ENCODE measurements around the gene GALNT16.
"Not testable (repeated sequence)": the region's sequence is repeated elsewhere in the genome, so short reads cannot be mapped to it uniquely, and the experiment has no call there.

Gene GALNT16

GRCh38 chr14:69259527-69260189, at the start of gene GALNT16:
TSS of gene GALNT16 (plus strand) at chr14:69260158. CDS start at chr14:69260291, 133 bp downstream.
- no peak for DNase-seq (ENCODE audit: low read depth, low spot score)

GRCh38 chr14:69214393-69214792, 45.6 kb upstream of the GALNT16 start:
- DNase-seq (ENCODE audit: low read depth, low spot score): no peak

DNA sequence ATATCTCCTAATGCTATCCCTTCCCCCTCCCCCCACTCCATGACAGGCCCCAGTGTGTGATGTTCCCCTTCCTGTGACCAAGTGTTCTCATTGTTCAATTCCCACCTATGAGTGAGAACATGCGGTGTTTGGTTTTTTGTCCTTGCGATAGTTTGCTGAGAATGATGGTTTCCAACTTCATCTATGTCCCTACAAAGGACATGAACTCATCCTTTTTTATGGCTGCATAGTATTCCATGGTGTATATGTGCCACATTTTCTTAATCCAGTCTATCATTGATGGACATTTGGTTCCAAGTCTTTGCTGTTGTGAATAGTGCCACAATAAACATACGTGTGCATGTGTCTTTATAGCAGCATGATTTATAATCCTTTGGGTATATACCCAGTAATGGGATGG, 42.3 kb upstream of the GALNT16 start:
- DNase-seq (ENCODE audit: low read depth, low spot score): not testable (repeated sequence)

- DNase-seq (ENCODE audit: low read depth, low spot score): no peak
Measured at GRCh38 chr14:69224946-69225345, 35.0 kb upstream of the GALNT16 start.

DNA sequence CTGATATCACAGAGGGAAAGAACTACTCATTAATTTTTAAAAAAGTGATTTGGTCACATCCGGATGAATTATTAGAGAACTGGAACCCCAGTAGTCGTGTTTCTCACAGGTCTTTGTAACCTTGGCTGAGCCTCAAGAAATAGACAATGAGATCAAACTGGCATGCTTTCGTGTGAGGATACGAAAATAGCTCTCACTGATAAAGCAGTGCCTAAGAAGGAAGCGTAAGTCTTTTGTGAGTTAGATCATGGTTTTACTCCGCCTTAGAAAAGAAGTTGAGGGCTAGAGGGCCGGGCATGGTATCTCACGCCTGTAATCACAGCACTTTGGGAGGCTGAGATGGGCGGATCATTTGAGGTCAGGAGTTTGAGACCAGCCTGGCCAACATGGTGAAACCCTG, 33.8 kb upstream of the GALNT16 start:
- DNase-seq (ENCODE audit: low read depth, low spot score): no peak

DNA sequence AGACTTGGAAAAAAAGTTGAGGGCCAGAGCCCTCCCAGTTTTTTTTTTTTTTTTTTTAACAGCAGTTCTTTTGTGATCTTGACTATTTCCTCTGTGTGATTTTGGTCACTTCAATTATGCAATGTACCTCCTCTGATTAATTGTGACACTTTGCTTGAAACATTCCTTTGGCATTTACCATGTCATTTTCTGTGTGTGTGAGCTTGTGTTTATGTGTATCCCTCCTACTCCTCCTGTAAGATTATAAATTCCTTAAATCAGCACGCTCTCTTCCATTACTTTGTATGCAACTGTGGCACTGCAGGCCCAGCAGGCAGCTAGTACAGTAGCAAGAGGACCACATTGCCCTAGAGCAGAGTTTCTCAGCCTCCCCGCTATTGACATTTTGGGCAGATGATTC, 33.2 kb upstream of the GALNT16 start:
- DNase-seq (ENCODE audit: low read depth, low spot score): no peak

- no peak for DNase-seq (ENCODE audit: low read depth, low spot score)
Measured at GRCh38 chr14:69231486-69231885, 28.5 kb upstream of the GALNT16 start.

DNA sequence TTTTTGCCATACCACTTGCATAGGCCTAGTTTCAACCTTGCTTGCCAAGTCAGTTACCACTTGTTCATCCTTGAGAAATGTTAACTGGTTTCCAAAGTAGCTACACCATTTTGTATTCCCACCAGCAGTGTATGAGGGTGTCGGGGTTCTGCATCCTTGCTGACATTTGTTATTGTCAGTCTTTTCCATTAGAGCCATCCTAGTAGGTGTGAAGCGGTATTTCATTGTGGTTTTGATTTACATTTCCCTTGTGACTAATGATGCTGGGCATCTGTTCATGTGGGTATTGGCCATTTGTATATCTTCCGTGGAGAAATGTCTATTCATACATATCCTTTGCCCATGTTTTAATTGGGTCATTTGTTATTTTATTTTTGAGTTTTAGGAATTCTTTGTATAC, 27.6 kb upstream of the GALNT16 start:
- DNase-seq (ENCODE audit: low read depth, low spot score): no peak

- no peak for DNase-seq (ENCODE audit: low read depth, low spot score)
Measured at GRCh38 chr14:69234106-69234505, 25.9 kb upstream of the GALNT16 start.

GRCh38 chr14:69235708-69236107, 24.2 kb upstream of the GALNT16 start:
- DNase-seq (ENCODE audit: low read depth, low spot score): no peak

DNA sequence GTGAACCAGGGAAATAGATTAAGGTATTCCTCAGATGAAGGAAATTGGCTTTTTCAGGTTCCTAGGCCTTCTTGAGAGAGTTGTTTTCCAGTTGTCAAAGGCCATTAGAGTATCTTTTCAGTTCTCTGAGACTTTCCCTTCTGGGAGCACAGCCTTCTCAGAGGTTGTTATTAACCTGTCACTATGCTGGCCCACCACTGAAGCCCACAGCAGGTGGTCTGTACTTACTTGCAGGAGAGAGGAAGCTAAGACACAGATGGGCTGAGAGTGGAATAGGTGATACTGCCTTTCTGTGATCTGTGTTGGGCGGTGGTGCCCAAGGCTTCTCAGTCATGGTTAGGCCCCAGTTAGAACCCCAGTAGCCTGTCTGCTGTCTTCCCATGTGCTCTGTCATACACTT, 22.8 kb upstream of the GALNT16 start:
- no peak for DNase-seq (ENCODE audit: low read depth, low spot score)

GRCh38 chr14:69237584-69237983, 22.4 kb upstream of the GALNT16 start:
- DNase-seq (ENCODE audit: low read depth, low spot score): no peak

DNA sequence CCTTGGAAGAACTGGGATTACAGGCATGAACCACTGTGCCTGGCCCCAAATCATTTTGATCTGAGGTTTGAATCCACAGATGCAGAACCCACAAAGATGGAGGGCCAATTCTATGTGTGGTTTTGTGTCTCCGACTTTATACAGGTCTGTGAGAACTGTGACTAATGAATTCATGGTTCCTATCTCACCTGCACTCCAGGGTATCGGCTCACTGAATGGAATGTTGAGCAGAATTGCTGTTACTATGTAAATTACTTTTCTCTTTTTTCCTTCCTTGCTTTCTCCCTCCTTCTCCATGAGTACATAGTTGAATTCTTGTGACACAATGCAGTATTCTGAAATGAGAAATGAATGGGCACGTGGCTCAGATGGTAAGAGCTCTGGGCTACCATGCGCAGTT, 21.1 kb upstream of the GALNT16 start:
- no peak for DNase-seq (ENCODE audit: low read depth, low spot score)

GRCh38 chr14:69240527-69241173, 19.3 kb upstream of the GALNT16 start:
- no peak for DNase-seq (ENCODE audit: low read depth, low spot score)

GRCh38 chr14:69241577-69241976, 18.4 kb upstream of the GALNT16 start:
- no peak for DNase-seq (ENCODE audit: low read depth, low spot score)

- DNase-seq (ENCODE audit: low read depth, low spot score): peak; percentile 13
Measured at GRCh38 chr14:69242311-69243224, 17.4 kb upstream of the GALNT16 start.

DNA sequence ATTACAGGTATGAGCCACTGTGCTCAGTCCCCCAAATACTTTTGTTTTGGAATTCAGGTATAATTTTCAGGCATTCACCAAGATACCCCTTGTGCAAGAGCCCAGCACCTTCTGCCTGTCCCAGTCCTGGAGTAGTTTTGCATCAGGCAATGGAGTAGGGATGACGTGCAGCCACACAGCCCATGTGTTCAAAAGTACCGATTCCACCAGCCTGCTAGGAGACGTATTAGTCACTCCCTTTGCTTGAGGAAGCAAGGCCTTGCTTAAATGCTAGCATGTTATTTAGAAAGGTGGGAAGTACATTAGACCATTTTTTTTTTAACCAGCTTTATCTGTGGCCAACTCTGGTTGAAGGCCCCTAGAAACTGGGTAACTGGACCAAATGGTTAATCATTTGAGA, 15.0 kb upstream of the GALNT16 start:
- DNase-seq (ENCODE audit: low read depth, low spot score): no peak

- no peak for DNase-seq (ENCODE audit: low read depth, low spot score)
Measured at GRCh38 chr14:69246331-69246730, 13.6 kb upstream of the GALNT16 start.

DNA sequence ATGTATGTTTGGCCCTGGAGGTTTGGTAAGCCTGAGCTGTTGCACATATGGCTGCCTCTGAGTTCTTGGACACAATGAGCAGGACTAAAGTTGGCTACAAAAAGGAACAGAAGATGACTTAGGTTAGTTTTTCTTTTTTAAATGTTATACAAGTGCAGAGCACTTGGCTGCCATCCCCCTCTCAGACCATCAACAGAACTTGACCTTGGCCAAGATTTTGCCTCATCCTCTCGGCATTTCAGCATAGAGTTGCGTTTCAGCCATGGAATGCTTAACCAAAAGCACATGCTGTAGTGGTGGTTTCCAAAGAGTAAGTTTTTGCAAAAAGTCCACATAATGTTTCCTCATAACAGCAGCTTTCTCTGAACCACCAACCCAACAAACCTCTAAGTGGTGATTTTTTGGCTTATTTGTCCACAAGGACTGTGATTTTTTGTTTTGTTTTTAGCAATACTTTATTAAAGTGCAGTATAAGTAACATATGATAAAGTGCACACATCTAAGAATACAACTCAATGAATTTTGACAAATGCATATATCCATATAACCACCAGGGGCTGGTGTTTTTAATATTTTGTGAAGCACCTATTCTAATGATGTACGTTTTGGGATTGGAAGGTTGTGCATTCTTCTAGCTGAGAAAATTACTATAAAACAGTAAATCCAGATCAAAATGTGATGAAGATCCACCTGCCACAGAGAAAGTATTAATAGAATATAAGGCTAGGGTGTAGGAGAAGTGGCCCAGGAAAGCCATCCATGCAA, 12.1 kb upstream of the GALNT16 start:
- no peak for DNase-seq (ENCODE audit: low read depth, low spot score)

DNA sequence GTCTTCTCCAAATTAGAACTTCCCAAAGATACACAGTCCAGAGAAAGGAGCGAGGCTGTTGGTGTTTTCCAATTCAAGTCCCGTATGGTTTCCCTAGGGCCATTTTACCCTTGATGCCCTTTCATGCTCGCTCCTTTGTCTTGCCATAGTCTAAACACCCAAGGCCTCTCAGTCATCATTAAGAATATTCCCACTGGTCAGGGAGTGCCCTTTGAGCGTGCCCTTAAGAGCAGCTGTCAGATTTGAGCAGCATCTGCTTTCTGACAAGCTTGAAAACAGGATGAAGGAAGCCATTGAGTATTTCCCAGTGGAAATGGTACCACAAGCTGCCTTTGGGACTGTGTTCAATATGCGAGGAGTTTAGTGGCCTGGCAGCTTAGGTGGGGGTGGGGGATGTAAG, 10.4 kb upstream of the GALNT16 start:
- DNase-seq (ENCODE audit: low read depth, low spot score): no peak

GRCh38 chr14:69252851-69253250, 7.1 kb upstream of the GALNT16 start:
- no peak for DNase-seq (ENCODE audit: low read depth, low spot score)

- DNase-seq (ENCODE audit: low read depth, low spot score): no peak
Measured at GRCh38 chr14:69259168-69259526, 811 bp upstream of the GALNT16 start.

All from activated CD4-positive, CD25-positive, alpha-beta regulatory T cell treated with anti-CD3 and anti-CD28 coated beads, Interleukin-2, amount 50 U/mL, for 16 hours (primary cell).